ENCODE results near the gene ALG5. TPM values are rescaled to one million over a fixed set of nuclear protein-coding genes. Genes with fewer than 3 reads are reported as not detected.

Gene ALG5
- total RNA-seq, 2 experiments from 2014 or later = 14.4 to 15.1 TPM

DNA sequence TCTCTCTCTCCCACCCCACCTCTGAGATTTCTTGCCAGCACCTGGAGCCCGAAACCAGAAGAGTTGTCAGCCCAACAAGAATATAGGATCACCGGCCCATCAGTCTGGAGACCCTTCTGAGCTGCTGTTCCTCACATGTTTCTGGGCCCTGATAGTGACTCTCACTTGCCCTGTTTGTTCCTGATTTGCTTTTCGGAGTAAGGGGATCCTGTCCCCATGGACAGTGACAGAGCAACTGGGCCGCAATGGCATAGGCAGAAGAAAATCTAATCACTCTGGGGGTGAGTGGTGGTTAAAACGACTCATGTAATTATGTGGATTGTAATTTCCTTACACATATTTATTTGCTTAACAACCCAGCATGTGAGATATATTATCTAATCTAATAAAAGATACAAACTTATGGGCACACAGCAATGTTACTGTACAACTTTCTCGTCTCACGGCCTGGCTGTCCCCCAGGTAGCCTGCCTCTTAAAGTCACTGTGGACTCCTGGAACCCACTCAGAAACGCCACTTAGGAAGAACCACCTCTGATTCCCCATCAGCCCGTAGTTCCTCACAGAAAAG is 78.4 kb downstream of the ALG5 start:
- H3K27me3 ChIP-seq (ENCODE audit: control insufficient read depth in 1 of 2, insufficient read depth in 2 of 2, low read length in 2 of 2) = peaks cover 17 to 55% of the 10 kb centered on the region in 2 experiments
- H3K36me3 Mint-ChIP-seq (ENCODE audit: low read depth) = no peaks in the 10 kb centered on the region
- intact Hi-C loops (cut with DNase I, micrococcal nuclease) = no loop called here
- H3K4me3 Mint-ChIP-seq = peak overlapping the region; percentile 36
- ChIA-PET POLR2A (no interaction called here), CTCF (no interaction called here)
- ATAC-seq (ENCODE audit: poor library complexity) (no peak), DNase-seq (no peak)
- peaks cover 81% of the 10 kb centered on the region for H3K27me3 Mint-ChIP-seq
- peaks cover 4% of the 10 kb centered on the region for H3K4me1 ChIP-seq (ENCODE audit: insufficient read depth, low read length)
- H3K36me3 ChIP-seq (ENCODE audit: insufficient read depth, low read length) = no peaks in the 10 kb centered on the region
- H3K9me3 ChIP-seq (ENCODE audit: control insufficient read depth in 1 of 2, insufficient read depth in 1 of 2, low read length in 2 of 2) = no peaks in the 10 kb centered on the region
- H3K4me1 Mint-ChIP-seq (ENCODE audit: low read depth) = no peaks in the 10 kb centered on the region
- H3K4me3 ChIP-seq (ENCODE audit: low read length) = no peak overlapping the region
- TF ChIP-seq, protein P1, sequence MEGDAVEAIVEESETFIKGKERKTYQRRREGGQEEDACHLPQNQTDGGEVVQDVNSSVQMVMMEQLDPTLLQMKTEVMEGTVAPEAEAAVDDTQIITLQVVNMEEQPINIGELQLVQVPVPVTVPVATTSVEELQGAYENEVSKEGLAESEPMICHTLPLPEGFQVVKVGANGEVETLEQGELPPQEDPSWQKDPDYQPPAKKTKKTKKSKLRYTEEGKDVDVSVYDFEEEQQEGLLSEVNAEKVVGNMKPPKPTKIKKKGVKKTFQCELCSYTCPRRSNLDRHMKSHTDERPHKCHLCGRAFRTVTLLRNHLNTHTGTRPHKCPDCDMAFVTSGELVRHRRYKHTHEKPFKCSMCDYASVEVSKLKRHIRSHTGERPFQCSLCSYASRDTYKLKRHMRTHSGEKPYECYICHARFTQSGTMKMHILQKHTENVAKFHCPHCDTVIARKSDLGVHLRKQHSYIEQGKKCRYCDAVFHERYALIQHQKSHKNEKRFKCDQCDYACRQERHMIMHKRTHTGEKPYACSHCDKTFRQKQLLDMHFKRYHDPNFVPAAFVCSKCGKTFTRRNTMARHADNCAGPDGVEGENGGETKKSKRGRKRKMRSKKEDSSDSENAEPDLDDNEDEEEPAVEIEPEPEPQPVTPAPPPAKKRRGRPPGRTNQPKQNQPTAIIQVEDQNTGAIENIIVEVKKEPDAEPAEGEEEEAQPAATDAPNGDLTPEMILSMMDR (IDR thresholded peaks at IDR 0.05) = no peak
- H3K9me3 Mint-ChIP-seq = no peaks in the 10 kb centered on the region
- no peak overlapping the region for H3K27ac Mint-ChIP-seq
- no peak overlapping the region for H3K27ac ChIP-seq (ENCODE audit: low read depth in 1 of 2, low read length in 2 of 2)

DNA sequence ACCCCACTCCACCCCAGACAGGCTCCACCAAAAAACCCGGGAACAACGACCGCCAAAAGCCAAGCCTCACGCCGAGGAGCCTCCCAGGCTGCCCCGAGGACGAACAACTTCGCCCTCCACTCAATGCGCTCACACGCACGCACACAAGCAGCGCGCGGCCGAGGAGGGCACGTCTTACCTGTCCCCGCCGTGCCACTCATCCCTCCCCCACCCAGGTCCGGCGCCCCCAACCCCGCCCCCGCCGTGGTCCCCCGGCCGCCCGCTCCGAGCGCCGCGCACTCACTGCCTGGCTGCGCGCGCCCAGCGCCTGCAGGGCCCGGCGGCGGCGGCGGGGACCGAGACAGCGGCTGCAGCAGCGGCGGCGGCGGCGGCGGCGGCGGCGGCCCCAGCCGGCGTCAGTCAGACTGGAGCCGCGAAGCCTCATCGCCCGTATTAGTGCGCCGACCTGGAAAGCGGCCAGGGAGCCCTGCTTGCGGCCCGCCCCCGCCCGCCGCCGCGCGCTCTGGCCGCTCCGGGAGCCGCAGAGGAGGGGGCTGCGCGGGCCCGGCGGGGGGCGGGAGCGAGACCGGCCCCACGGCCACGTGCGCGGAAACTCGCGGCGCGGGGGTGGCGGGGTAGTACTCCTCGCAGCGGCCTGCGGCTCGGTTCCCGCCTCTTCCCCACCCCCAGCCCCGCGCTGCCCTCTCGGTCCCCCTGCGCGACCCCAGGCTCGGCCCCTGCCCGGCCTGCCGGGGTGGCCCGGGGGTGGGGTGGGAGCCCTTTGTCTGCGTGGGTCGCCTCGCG is 79.1 kb downstream of the ALG5 start, which contains the start of gene SMAD9:
SMAD9 (minus strand) TSS at position 406 of the 783 bp plus-strand sequence. CDS start 40,549 bp downstream, outside the sequence.
- intact Hi-C loops (cut with DNase I, micrococcal nuclease) = no loop called here
- no peaks in the 10 kb centered on the region for H3K36me3 ChIP-seq (ENCODE audit: insufficient read depth, low read length)
- H3K27ac Mint-ChIP-seq = no peak within 1 kb of the TSS
- no peak within 1 kb of the TSS for H3K27ac ChIP-seq (ENCODE audit: low read depth in 1 of 2, low read length in 2 of 2)
- H3K4me3 Mint-ChIP-seq = peak within 1 kb of the TSS; percentile 36
- H3K36me3 Mint-ChIP-seq (ENCODE audit: low read depth) = no peaks in the 10 kb centered on the region
- DNase-seq (peak in 2 of 14 experiments; percentile 5 to 15), ATAC-seq (ENCODE audit: poor library complexity) (no peak)
- no peaks in the 10 kb centered on the region for H3K9me3 ChIP-seq (ENCODE audit: control insufficient read depth in 1 of 2, insufficient read depth in 1 of 2, low read length in 2 of 2)
- peaks cover 4% of the 10 kb centered on the region for H3K4me1 ChIP-seq (ENCODE audit: insufficient read depth, low read length)
- ChIA-PET POLR2A (no interaction called here), CTCF (no interaction called here)
- H3K9me3 Mint-ChIP-seq = no peaks in the 10 kb centered on the region
- peaks cover 17 to 59% of the 10 kb centered on the region in 2 experiments for H3K27me3 ChIP-seq (ENCODE audit: control insufficient read depth in 1 of 2, insufficient read depth in 2 of 2, low read length in 2 of 2)
- no peaks in the 10 kb centered on the region for H3K4me1 Mint-ChIP-seq (ENCODE audit: low read depth)
- H3K4me3 ChIP-seq (ENCODE audit: low read length) = no peak within 1 kb of the TSS
- TF ChIP-seq, protein P1 (IDR thresholded peaks at IDR 0.05) = no peak
- H3K27me3 Mint-ChIP-seq = peaks cover 85% of the 10 kb centered on the region

DNA sequence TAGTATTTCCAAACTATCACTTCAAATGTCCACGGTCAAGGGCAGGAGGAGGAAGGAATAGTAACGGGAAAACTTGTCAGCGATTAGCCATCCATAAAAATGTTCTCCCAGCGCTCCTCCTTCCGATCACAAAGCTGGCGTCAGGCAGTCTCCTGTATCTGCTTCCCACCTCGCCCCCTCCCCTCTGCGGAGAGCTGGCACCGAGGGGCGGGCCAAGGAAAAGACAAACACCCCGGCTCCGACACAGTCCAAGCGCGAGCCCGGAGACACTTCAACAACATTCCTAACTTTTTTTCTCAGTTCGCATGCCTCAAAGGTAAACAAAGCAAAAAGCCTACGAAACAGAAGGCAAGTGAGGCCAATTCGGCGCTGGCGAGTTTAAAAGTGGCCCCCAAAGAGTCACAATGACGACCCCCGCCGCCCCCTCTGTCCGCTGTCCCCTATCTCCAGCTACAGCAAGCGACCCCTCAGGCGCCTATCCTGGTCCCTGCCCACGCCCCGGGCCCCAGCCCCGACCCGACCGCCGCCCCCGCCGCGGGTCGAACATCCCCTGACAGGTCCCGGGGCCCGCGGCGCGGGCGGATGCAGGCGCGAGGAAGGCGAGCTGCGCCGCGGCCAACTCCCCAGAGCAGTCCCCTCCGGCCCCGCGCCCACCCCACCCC is 79.8 kb downstream of the ALG5 start:
- H3K36me3 ChIP-seq (ENCODE audit: insufficient read depth, low read length) = no peaks in the 10 kb centered on the region
- no peak overlapping the region for H3K4me3 ChIP-seq (ENCODE audit: low read length)
- DNase-seq (no peak), ATAC-seq (ENCODE audit: poor library complexity) (no peak)
- H3K4me1 Mint-ChIP-seq (ENCODE audit: low read depth) = no peaks in the 10 kb centered on the region
- H3K9me3 Mint-ChIP-seq = no peaks in the 10 kb centered on the region
- TF ChIP-seq, protein P1 (IDR thresholded peaks at IDR 0.05) = no peak
- POLR2A ChIA-PET = no interaction called here
- no peaks in the 10 kb centered on the region for H3K36me3 Mint-ChIP-seq (ENCODE audit: low read depth)
- intact Hi-C loops (cut with DNase I, micrococcal nuclease) = no loop called here
- peaks cover 17 to 64% of the 10 kb centered on the region in 2 experiments for H3K27me3 ChIP-seq (ENCODE audit: control insufficient read depth in 1 of 2, insufficient read depth in 2 of 2, low read length in 2 of 2)
- no peak overlapping the region for H3K27ac Mint-ChIP-seq
- H3K4me3 Mint-ChIP-seq = no peak overlapping the region
- H3K9me3 ChIP-seq (ENCODE audit: control insufficient read depth in 1 of 2, insufficient read depth in 1 of 2, low read length in 2 of 2) = no peaks in the 10 kb centered on the region
- peaks cover 85% of the 10 kb centered on the region for H3K27me3 Mint-ChIP-seq
- no peak overlapping the region for H3K27ac ChIP-seq (ENCODE audit: low read depth in 1 of 2, low read length in 2 of 2)
- CTCF ChIA-PET = no interaction called here
- peaks cover 4% of the 10 kb centered on the region for H3K4me1 ChIP-seq (ENCODE audit: insufficient read depth, low read length)
